Dermis microvascular lymphatic vessel endothelial cell (primary cell): ENCODE data around the gene GABBR2. TPM values are rescaled to one million over a fixed set of nuclear protein-coding genes. Genes with fewer than 3 reads are reported as not detected.

ENCODE experiments used
- DNase-seq, 2 donors: peaks; one replicate each; pipeline versions ENCODE4 v3.0.0 to v3.0.0-alpha.2; 2010; ENCODE audit warnings: low read depth in 2 of 2
- total RNA-seq: library from RNA; depleted of rRNA; stranded (reverse); fragments of >200 nt; gene quantifications from 2 replicates; pipeline ENCODE4 v1.2.1, GENCODE V29; 2014

The GABBR2 gene
- total RNA-seq, 1 donor from 2014 or later, result 1.8 TPM

DNA sequence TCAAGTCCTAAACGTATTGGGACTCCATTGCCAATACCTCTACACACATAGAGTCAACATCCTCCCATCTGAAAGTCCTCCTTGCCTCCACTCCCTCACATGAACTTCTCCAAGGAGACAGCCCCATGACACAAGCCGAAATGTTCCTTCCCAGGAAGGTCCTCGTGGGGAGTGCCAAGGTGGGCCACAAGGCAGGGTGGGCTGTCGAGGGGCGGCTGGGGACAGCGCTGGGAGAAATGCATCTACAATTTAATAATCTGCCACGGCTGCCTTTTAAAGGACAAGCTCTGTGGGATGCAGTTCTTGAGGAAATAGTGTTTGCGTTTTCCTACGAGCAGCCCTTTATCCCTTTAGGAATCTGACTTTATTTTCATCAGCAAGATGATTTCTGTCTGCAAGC is 138.7 kb downstream of the GABBR2 start:
- DNase-seq, result no peak

DNA sequence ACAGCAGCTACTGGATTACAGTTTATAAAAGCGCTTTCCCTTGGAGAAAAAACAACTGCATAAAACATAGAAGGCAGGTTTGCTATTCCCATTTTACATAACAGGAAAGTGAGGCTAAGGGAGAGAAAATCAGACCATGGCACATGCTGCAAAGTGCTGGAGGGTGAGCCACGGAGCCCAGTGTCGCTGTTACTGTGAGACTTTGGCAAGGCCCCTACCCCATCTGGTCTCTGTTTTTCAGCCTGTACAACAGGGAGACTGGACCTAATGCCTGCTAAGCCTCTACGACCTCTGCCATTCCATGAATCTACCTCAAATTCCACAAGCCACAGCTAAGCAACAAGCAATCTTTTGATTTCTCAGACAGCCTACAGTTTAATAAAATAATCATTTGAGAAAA is 139.2 kb downstream of the GABBR2 start:
- no peak for DNase-seq

DNA sequence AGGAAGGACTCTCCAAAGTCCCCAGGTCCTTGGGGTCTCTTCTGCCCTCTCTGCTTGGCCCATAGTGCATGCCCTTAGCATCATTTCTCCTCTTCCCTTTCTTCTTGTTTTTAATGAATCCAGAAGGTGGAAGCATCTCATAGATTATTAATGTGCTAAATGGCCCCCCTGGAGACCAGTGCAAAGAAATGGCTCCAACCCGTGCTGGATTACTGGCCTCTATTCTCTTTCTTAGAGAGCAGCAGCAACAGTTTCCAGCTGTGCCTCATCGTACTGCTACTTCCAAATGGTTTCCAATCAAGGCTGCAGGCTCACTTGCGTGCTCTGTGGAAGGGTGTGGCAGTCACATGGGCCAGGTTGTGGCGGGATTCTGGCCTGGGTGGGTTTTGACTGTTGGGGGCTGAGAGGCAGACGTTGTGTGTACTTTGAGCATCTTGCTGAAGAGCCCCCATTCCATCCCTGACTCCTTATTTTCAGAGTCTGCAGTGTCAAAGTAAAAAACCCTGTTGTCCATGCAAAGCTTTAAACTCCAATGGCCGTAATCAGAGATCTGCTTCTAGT is 139.7 kb downstream of the GABBR2 start:
- DNase-seq, result no peak

DNA sequence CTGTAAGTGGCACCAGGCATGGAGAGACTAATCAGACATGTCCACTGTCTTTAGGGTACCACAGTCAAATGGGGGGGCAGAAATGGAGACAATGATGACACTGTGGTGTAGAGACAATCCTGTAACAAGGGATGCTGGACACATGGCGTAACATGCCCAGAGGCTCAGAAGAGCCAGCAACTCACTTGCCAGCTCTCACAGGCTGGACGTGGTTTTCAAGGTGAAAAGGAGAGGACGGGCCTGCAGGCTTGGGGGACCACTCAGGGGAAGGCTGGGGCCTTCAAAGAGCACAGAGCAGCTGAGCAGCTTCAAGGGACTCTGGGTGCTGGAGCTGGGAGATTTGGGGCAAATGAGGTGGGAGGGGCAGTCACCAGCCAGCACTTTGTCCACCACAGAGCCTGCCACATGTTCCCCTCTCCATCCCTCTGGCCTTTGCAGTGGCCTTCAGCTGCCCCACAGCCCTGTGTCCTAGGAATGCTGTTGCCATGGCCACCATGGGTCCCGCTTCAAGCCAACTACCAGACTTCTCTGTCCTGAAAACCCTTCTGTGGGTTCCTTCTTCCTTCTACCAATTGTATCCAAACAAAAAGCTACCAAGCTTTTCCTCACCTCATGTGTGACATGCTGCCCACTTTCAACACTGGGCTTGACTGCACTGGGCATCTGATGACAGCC is 140.4 kb downstream of the GABBR2 start:
- DNase-seq, result no peak

DNA sequence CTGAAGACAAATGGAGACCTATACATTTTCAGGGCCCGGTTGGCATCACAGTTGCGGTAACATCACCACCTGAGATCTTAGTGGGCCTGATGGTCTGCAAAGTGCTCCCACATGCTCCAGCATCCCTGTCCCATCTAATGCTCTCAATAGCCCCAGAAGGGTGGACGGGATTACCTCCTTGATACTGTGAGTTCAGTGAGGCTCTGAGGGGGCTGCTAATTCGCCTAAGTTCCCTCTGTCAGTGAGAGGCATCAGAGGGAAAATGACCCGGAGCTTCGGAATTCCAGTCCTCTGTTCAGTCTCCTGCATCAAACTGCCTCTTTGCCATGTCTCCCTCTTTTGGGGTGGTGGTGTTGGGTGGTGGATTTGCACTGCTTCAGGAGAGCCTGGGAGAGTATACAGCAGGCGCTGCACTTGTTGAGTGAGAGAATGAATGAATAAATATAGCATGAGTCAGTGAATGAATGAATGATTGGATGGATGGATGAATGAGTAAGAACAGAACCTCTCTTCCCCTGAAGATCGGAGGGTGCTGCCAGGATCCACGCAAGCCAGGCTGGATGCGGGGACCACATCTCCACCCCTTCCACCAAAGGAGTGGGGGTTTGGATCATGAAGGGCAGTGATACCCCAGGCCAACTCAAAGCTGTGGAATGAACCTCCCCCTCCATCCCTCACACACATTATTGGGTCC is 141.0 kb downstream of the GABBR2 start:
- DNase-seq, result no peak

DNA sequence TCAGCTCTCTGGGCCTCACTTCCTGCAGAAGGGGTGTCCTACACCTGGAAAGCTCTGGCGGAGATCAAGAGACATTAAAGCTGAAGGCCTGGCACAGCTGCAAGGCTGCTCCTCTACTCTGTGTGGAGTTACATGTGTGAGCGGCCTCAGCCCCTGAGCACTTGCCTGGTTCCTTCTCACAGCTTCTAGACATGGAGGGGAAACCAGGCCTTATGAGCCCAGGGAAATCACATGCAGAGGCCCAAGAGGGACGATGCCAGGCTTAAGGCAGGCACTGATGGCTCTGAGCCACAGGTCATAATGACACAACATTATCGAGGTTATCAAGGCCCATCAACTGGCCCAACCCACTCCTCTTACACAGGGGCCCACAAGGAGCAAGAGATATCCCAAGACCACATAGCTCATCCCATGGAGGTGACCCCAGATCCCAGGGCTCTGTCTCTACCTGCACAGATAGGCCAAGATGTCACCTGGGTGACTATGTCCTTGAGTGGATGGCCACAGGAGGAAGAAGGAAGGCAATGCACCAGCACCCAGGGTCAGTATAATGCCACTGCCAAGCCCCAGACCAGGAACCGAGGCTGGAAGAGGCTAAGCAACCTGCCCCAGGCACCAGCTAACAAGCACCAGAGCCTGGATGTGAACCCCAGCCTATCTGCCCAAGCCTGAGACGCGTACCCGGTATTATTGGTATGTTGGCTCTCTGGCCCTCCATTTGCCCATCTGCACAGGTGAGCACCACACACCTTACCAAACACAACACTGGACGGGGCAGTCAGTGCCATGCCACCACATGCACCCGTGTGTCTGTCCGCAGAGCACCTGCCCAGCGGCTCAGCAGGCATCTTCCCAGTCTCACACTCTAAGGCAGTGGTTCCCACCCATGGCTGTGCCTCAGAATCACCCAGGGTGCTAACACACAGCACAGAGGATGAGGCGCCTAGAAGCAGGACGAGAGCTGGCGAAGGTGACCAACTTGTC is 143.3 kb downstream of the GABBR2 start:
- no peak for DNase-seq

DNA sequence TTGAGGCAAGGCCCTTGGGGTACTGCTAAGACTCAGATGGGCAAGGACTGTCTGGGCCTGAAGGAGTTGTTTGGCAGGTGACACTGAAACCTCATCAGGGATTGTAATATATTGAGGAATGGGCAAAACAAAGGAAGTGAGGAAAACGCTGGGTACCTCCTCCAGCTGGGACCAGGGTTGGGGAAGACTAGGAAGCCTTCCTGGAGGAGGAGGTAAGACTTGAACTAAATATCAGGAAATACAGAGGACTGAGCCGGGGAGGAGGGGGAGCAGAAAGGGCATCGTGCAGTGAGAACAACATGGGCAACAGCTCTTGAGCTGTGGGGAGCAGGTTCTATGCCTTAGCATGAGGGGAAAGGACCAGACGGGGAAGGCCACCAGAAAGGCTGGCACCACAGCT is 144.0 kb downstream of the GABBR2 start:
- DNase-seq, result no peak

DNA sequence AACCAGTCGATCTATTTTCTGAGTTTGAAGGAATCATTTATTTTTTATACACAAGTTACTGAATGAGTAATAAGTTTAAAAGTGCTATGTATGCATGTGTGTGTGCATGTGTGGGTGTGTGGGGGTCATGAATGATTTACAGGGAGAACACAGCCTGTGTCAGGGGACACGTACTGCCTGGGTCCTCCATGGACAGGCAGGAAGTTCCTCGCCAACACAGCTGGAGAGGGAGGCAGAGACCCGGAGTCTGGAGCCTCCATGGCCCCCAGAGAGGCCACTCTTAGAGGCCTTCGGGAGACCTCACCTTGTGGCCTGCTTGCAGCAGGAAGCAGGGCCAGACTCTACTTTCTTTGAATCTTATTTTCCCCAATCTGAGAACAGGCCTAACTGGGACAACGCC is 144.7 kb downstream of the GABBR2 start:
- DNase-seq, result no peak

DNA sequence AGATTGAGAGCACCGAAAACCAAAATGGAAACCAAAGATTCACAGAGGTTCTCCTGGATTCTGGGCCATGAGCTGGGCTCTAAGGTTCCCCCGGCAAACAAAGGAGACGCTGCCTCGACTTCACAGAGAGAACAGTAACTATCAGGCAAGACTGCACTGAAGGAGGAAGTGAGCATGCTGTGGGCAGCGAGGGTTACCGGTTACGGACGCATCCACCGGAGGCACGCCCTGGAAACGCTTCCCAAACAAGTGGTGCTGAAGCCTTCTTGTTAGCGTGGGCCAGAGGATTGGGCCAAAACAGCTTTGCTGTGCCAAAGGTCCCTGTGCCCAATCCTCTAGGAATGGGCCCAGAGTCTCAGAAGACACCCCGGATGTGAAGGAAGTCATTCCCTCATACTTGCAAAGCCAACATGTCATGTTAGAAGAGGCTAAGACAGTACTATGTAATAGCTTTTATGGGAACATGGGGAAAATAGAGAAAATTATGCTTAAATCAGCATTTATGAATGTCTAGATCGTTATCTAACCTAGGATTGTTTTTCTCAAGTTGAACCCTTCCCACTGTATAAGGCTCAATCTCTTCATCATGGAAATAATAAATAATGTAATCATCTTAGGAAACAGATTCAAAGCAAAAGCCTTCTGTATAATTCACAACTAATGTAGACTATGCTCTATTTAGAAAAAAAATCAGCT is 145.4 kb downstream of the GABBR2 start:
- DNase-seq, result no peak

DNA sequence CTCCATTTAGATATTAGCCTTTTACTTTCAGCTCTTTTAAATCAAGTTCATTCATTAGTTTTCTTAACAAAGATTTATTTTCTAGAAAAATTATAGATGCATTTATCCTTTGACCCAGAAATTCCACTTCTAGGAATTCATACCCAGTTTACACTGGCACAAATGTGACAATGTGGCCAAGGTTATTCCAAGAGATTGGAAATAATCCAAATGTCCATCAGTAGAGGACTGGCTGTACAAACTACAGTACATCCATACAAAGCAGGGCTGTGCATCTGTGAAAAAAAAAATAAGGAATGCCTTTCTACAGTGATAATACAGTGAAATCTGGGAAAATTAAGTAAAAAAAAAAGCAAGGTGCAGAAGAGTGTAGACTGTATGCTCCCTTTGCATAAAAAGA is 149.2 kb downstream of the GABBR2 start:
- DNase-seq, result peak in 1 of 2 donors; percentile 8

DNA sequence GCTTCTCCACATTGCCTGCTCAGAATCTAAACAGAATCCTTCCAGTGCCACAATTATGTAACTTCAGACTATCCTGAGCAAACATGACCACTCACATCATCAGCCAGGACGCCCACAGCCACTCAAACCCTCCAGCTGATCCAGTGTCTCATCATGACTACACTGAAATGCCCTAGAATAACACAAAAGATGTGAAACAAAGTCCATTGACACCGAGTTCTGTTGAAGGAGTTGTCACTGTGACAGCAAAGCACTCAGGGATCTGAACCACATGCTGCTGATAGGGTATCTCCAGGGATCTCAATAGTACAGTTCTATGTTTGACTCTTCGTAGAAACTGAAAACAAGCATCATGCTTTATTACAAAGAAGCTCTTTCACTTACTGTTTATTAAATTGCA is 150.2 kb downstream of the GABBR2 start:
- no peak for DNase-seq

DNA sequence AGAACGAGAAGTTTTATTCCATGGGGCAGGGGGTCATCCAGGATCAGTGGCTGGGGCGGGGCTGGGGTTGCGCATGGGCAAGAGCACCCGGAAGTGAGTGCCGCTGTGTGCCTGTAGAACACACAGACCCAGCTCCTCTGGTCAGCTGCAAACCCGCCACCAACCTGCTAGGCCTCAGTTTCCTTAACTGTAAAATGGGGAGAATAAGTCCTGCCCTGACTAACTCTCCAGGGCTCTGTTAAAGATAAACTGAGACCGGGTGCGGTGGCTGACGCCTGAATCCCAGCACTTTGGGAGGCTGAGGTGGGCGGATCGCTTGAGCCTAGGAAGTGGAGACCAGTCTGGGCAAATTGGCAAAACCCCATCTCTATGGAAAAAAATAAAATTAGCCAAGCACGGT is 152.2 kb downstream of the GABBR2 start:
- DNase-seq, result no peak

DNA sequence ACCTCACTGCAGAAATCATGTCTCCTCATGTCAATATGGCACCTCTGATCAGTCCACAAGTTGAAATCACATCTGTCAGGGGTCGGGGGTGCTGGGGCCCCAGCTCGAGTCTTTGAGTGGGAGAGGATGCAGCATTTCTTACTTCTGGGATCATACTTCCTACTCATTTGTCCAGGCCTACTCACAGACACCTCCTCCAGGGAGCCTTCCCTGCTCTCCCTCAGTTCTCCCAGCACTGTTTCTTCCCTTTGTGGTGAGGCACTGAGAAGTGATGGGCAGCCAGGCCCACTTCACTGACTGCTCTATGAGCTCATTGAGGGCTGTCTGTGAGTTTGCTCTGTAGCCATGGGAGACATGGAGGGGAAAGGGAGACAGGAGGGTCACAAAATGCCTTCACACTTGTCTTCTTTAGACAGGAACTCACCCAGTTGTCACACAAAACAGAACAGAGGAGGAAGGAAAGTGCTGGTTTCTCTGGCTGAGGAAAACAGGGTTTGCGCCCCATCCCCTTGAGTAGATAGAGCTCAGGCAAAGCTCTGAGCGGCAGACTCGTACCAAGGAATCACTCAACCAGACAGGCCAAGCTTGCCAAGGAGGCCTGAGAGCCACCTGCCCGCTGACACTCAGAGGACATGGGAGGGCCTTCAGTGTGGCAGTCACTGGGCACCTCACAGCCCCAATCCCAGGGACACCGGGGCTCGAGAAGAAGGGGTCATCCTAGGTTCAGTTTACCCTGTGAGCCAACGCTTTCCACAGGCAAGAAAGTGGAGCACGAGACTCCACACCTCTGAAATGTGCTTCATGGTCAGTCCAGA is 152.9 kb downstream of the GABBR2 start:
- DNase-seq, result no peak

DNA sequence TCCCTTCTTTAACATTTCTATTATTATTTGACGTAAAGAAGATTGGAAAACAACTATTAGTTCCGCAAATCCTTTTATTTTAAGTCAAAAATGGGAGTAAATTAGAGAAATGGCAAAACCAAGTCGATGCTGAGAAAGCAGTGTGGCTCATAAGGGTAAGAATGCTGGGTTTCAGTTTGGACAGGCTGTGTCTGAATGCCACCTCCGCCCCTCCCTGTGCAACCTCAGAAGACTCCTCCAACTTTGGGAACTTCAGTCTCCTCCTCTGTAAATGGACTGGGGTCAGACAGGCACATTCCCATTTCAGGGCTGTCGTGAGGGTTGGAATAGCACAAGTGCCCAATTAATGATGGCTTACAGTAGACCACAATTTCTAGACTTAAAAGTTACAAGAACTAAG is 154.0 kb downstream of the GABBR2 start:
- no peak for DNase-seq

DNA sequence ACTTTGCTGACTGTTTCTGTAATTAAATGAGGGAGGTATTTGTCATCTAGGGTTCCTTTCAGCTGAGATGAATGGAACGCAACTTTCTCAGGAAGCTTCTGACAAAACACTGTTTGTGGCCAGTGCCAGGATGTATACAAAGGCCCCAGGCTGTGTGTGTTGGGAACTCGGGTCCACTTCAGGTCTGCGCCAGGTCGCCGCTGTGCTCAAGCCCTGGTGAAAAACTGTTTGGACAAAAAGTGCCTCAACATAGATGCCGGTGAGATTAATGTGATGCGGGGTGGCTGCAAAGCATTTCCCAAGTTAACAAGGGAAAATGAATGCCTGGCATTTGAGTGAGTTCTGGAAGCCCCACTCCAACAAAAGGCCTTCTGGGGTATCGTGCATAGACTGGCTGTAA is 156.4 kb downstream of the GABBR2 start:
- peak in 1 of 2 donors; percentile 41 for DNase-seq

DNA sequence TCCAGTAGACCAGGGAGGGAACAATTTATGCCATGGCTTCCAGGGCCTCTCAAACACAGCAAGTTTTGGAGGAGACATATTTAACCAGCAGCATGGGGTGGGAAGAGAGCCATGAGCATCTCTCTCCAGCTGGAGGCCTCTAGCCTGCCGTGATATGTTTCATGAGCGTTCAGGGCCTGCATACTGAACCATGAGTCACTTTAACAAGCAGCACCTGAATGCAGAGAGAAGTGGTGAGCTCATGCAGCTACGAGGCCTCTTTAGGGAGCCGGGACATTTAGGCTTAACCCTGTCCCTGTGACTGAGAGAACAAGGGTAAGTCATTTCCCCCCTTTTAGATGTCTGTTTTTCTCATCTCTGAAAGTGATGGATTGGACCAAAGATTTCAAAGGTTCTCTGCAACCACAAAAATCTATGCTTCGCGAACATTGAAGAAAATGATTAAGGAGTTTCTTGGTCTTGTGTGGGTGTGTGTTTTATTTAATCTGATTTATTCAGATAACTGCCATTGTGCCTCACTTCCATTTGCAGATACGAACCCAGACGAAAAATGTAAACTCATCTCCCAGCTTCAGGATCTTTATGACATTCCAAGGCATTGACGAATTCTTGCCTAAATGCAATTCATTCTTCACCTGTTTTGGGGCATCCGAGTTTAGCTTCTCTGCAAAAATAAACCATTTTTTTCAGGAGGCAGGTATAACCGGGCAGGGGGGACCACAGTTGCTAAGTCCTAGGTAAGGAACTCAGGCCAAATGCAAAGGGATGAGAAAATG is 157.0 kb downstream of the GABBR2 start:
- no peak for DNase-seq

DNA sequence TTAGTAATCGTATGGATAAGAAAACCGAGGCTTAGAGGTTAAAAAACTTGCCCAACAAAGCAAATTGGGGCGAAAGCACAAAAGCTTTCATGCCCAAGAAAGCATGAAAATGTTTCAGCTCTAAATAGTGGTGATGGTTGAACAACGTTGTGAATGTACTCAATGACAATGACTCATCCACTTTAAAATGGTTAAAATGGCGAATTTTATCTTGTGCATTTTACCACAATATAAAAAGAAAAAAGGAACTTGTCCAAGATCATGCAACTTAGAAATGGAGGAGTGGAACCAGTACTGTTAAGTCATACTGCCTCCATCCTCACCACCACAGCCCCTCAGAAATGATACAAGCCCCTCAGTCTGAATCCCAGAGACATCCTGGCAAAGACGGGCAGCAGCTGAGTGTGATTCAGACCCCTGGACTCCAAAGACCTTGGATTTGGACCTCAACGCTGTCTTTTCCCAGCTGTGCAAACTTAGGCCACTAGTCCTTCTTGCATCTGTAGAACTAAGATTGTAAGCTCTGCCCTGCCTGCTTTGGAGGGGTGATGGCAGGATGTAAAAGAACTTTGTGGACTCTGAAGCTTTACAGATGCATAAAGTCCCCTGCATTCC is 158.4 kb downstream of the GABBR2 start:
- no peak for DNase-seq

DNA sequence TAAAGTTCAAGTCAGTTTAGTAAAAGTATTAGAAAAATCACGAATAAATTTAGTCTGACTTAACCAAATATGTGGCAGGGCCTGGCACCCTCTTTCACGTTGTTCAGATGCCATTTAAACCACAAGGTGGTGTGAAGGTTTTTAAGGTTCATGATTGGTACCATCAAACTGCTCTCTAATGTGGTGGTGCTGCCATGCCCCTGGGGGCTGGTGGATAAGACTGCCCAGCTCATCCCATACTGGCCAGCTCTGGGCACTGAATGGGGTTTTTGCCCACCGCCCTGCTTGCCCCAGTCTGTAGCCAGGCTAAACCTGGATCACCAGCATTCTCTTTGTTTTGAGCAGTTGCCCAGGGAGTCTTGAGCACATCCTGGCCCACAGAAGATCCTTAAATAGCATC is 159.3 kb downstream of the GABBR2 start:
- DNase-seq, result no peak

DNA sequence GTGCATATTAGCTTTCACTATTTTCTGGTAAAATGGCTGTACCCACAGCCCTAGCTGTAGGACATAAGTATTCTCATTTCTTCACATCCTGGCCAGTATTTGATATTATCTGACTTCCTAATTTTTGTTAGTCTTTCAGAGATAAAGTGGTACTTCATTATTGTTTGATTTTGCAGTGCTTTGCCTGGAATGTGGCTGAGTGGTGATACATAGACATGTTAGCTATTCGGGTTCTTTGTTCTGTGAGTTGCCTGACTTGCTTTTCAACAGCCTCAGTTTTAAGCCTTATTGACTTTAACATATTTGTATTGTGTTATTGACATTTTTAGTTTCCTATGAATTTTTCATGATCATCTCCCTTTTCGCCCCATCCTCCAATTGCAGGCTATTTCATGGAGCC is 161.1 kb downstream of the GABBR2 start:
- DNase-seq, result no peak
